Measurements from ENCODE around the gene CCL26. TPM values are rescaled to one million over a fixed set of nuclear protein-coding genes. Genes with fewer than 3 reads are reported as not detected.

Gene CCL26
- total and polyA plus RNA-seq, 2 of the 4 experiments (the other 2 are of a cell fraction), result not detected

- dilution Hi-C loops (cut with HindIII; ENCODE audit: low sequenced_read_pairs, unreplicated experiment), result no loop called here
- DNase-seq, result no peak
These were observed 14.2 kb downstream of the CCL26 start for GRCh38 chr7:75757860-75758259.

More at GRCh38 chr7:75757860-75758259, 14.2 kb downstream of the CCL26 start:
- no peak overlapping the region for H3K23ac ChIP-seq (ENCODE audit: low read depth, low read length)
- no peak overlapping the region for H2AK9ac ChIP-seq (replicated peaks; ENCODE audit: low read depth, low read length, poor library complexity)
- POLR2A ChIA-PET (ENCODE audit: unreplicated experiment), result no interaction called here
- H3K9me3 ChIP-seq (ENCODE audit: control insufficient read depth, insufficient read depth, low read length), result no peaks in the 10 kb centered on the region
- H3K4me1 ChIP-seq (ENCODE audit: control insufficient read depth, insufficient read depth, low read length), result peaks cover 3% of the 10 kb centered on the region
- no peak overlapping the region for H2AFZ ChIP-seq (replicated peaks; ENCODE audit: low read length, poor library complexity)
- no peaks in the 10 kb centered on the region for H3K79me1 ChIP-seq (ENCODE audit: low read depth in 1 of 2, low read length in 2 of 2)
- H2BK120ac ChIP-seq (ENCODE audit: low read depth, low read length), result no peak overlapping the region
- no peak for ATAC-seq (ENCODE audit: low read depth)
- no peaks in the 10 kb centered on the region for H3K9me1 ChIP-seq (ENCODE audit: insufficient read depth, low read length)
- H3K4me2 ChIP-seq (ENCODE audit: low read depth, low read length), result no peak overlapping the region
- intact Hi-C loops (cut with micrococcal nuclease), result no loop called here
- TF ChIP-seq CHD1 (IDR thresholded peaks at IDR 0.05; ENCODE audit: low read depth, low read length) (no peak), RFX5 (IDR thresholded peaks at IDR 0.05; ENCODE audit: low read depth, low read length) (no peak), RAD21 (IDR thresholded peaks at IDR 0.05; ENCODE audit: low read length) (no peak), MXI1 (IDR thresholded peaks at IDR 0.05; ENCODE audit: borderline replicate concordance, low read depth, low read length) (no peak), MAFK (IDR thresholded peaks at IDR 0.05; ENCODE audit: low read depth, low read length) (no peak), MAZ (IDR thresholded peaks at IDR 0.05; ENCODE audit: borderline replicate concordance, low read depth, low read length) (no peak), FOS (IDR thresholded peaks at IDR 0.05; ENCODE audit: low read depth, low read length) (no peak), POLR2A (IDR thresholded peaks at IDR 0.05; ENCODE audit: low read depth, low read length) (no peak), NFE2L2 (IDR thresholded peaks at IDR 0.05; ENCODE audit: low read depth, low read length) (no peak), RCOR1 (IDR thresholded peaks at IDR 0.05; ENCODE audit: insufficient replicate concordance, low read length) (no peak), BHLHE40 (IDR thresholded peaks at IDR 0.05; ENCODE audit: low read depth, low read length) (no peak), CEBPB (IDR thresholded peaks at IDR 0.05; ENCODE audit: low read depth, low read length) (no peak), ELK1 (IDR thresholded peaks at IDR 0.05; ENCODE audit: borderline replicate concordance, low read depth, low read length) (no peak), SMC3 (IDR thresholded peaks at IDR 0.05; ENCODE audit: low read depth, low read length) (no peak), CTCF (conservative IDR thresholded peaks at IDR 0.05; ENCODE audit: low read depth, low read length) (no peak)
- TF ChIP-seq, protein P1, sequence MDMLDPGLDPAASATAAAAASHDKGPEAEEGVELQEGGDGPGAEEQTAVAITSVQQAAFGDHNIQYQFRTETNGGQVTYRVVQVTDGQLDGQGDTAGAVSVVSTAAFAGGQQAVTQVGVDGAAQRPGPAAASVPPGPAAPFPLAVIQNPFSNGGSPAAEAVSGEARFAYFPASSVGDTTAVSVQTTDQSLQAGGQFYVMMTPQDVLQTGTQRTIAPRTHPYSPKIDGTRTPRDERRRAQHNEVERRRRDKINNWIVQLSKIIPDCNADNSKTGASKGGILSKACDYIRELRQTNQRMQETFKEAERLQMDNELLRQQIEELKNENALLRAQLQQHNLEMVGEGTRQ (IDR thresholded peaks at IDR 0.05; ENCODE audit: low read depth, low read length), result no peak
- H4K8ac ChIP-seq (ENCODE audit: low read depth in 2 of 2, low read length in 2 of 2), result no peak overlapping the region
- no peak overlapping the region for H3K14ac ChIP-seq (replicated peaks; ENCODE audit: low read depth, low read length)
- H3K56ac ChIP-seq (ENCODE audit: extremely low read depth, insufficient read depth, low read length), result no peak overlapping the region
- CTCF ChIA-PET, result no interaction called here
- no peak overlapping the region for H3K27ac ChIP-seq (ENCODE audit: insufficient read depth, low read length)
- no peak overlapping the region for H4K91ac ChIP-seq (ENCODE audit: insufficient read depth, low read depth, low read length)
- no peak overlapping the region for H3K18ac ChIP-seq (ENCODE audit: low read depth, low read length)
- no peak overlapping the region for H3K9ac ChIP-seq (ENCODE audit: low read depth, low read length)
- H3K4ac ChIP-seq (ENCODE audit: low read depth, low read length), result no peak overlapping the region
- BruUV-seq (replicated peaks), result no TSS peak
- no peak overlapping the region for H2AK5ac ChIP-seq (ENCODE audit: low read depth, low read length)
- no peak overlapping the region for H2BK5ac ChIP-seq (ENCODE audit: low read depth, low read length, poor library complexity, severe bottlenecking)
- no peak overlapping the region for H2BK15ac ChIP-seq (ENCODE audit: low read depth, low read length)
- no peak overlapping the region for H4K5ac ChIP-seq (ENCODE audit: low read depth, low read length)
- no CpG with 5 or more reads among the region's 7 CpGs for WGBS, 2 experiments (ENCODE audit: extremely low coverage in 2 of 2, insufficient read length in 1 of 2)
- H3K4me3 ChIP-seq (ENCODE audit: insufficient read depth, low read depth, low read length), result no peak overlapping the region
- H3K36me3 ChIP-seq (ENCODE audit: control insufficient read depth, insufficient read depth, low read length), result no peaks in the 10 kb centered on the region
- H3K27me3 ChIP-seq (ENCODE audit: control insufficient read depth, insufficient read depth, low read length), result no peaks in the 10 kb centered on the region
- no peak overlapping the region for H2BK20ac ChIP-seq (ENCODE audit: low read depth, low read length)
- H4K20me1 ChIP-seq (ENCODE audit: insufficient read depth, low read length), result no peaks in the 10 kb centered on the region
- in situ Hi-C loops (cut with MboI; ENCODE audit: low sequenced_read_pairs), result loop anchor here (10.0 kb wide), 1 partner anchor 223 kb away; no protein-coding TSS in a partner anchor
